H1 (cell line): ENCODE results near the gene CHST11. TPM values are rescaled to one million over a fixed set of nuclear protein-coding genes. Genes with fewer than 3 reads are reported as not detected.

ENCODE experiments used
- CTCF ChIA-PET: fragments of 300-600 bp; sonication (Branson Sonifier 250); formaldehyde crosslinking; loops from one replicate; lab custom pipeline; 2021; ENCODE audit not compliant: partially characterized antibody; lab: Charles Lee
- POLR2A ChIA-PET: fragments of 300-600 bp; sonication (Branson Sonifier 250); formaldehyde crosslinking; loops from one replicate; lab custom pipeline; 2021; ENCODE audit warnings: inconsistent platforms; ENCODE audit not compliant: partially characterized antibody; lab: Charles Lee
- DNase-seq, 2 experiments: peaks; one replicate each; pipeline versions ENCODE4 v3.0.0 to v3.0.0-alpha.2; 2010 to 2022; ENCODE audit warnings: low spot score in 2 of 2, low read depth in 1 of 2, mixed read lengths in 1 of 2
- FAIRE-seq: peaks from 2 replicates; lab custom pipeline; 2011; peaks lifted over from hg19 to GRCh38; lab: Jason Lieb, UNC
- H2AFZ ChIP-seq: 2 replicates; pipeline ENCODE4 v1.8.1; 2012; ENCODE audit warnings: low read length, inconsistent platforms
- H2AK5ac ChIP-seq: 2 replicates; pipeline ENCODE4 v1.6.1; 2013; ENCODE audit warnings: low read depth, low read length
- H2BK120ac ChIP-seq: replicated peaks from 2 replicates; pipeline ENCODE3; 2013; ENCODE audit warnings: low read depth, low read length, inconsistent platforms
- H2BK12ac ChIP-seq: 2 replicates; pipeline ENCODE4 v1.6.1; 2013; ENCODE audit warnings: low read depth, low read length
- H2BK15ac ChIP-seq: 2 replicates; pipeline ENCODE4 v1.6.1; 2013; ENCODE audit warnings: low read length
- H2BK20ac ChIP-seq: 2 replicates; pipeline ENCODE4 v1.6.1; 2013; ENCODE audit warnings: low read length
- H2BK5ac ChIP-seq: 2 replicates; pipeline ENCODE4 v1.6.1; 2013; ENCODE audit warnings: low read depth, low read length
- H3K14ac ChIP-seq: 2 replicates; pipeline ENCODE4 v1.6.1; 2013; ENCODE audit warnings: inconsistent platforms; ENCODE audit not compliant: insufficient read length
- H3K18ac ChIP-seq: 2 replicates; pipeline ENCODE4 v1.6.1; 2013; ENCODE audit warnings: low read length; ENCODE audit errors: extremely low read depth
- H3K23ac ChIP-seq: 2 replicates; pipeline ENCODE4 v1.6.1; 2013; ENCODE audit warnings: inconsistent platforms; ENCODE audit not compliant: insufficient read length
- H3K23me2 ChIP-seq: 2 replicates; pipeline ENCODE4 v1.6.1; 2013; ENCODE audit warnings: low read depth, low read length
- H3K27ac ChIP-seq: 2 replicates; pipeline ENCODE4 v1.6.1; 2011; ENCODE audit warnings: low read depth, low read length, inconsistent platforms
- H3K27me3 ChIP-seq, 4 experiments: replicated peaks in 1 of 4; 1 replicate in 1 of 4; 2 replicates in 3 of 4; pipeline versions ENCODE4 v1.6.1 to v1.8.1; 2011 to 2013; ENCODE audit warnings: low read length in 3 of 4, mild to moderate bottlenecking in 3 of 4, inconsistent platforms in 2 of 4, mixed read lengths in 2 of 4, moderate library complexity in 1 of 4; ENCODE audit not compliant: control insufficient read depth in 3 of 4, insufficient read depth in 3 of 4; ENCODE audit errors: extremely low read depth in 1 of 4
- H3K36me3 ChIP-seq, 4 experiments: 2 replicates each; pipeline versions ENCODE4 v1.6.1 to v1.8.1; 2011 to 2013; ENCODE audit warnings: mild to moderate bottlenecking in 4 of 4, low read length in 3 of 4, moderate library complexity in 2 of 4, control low read depth in 1 of 4, inconsistent platforms in 1 of 4; ENCODE audit not compliant: insufficient read depth in 4 of 4, control insufficient read depth in 2 of 4
- H3K4ac ChIP-seq: replicated peaks from 2 replicates; pipeline ENCODE3; 2013; ENCODE audit warnings: low read length, low read depth, mixed read lengths, inconsistent platforms; ENCODE audit not compliant: insufficient read length
- H3K4me1 ChIP-seq, 4 experiments: replicated peaks in 1 of 4; 1 replicate in 1 of 4; 2 replicates in 3 of 4; pipeline versions ENCODE4 v1.6.1 to v1.8.1; 2011 to 2013; ENCODE audit warnings: low read length in 3 of 4, inconsistent platforms in 2 of 4, mixed read lengths in 1 of 4; ENCODE audit not compliant: insufficient read depth in 4 of 4, control insufficient read depth in 3 of 4
- H3K4me2 ChIP-seq, 2 experiments: 2 replicates each; pipeline versions ENCODE4 v1.6.1 to v1.8.1; 2011 to 2013; ENCODE audit warnings: low read depth in 2 of 2, low read length in 2 of 2, control low read depth in 1 of 2, inconsistent platforms in 1 of 2, mild to moderate bottlenecking in 1 of 2; ENCODE audit not compliant: insufficient read depth in 1 of 2
- H3K4me3 ChIP-seq, 4 experiments: fragments of 200-600, 300-600 bp in 1 of 4; sonication (generic), shearing (Covaris generic), sonication (Bioruptor Twin) in 1 of 4; 2 replicates each; pipeline versions ENCODE4 v1.5.1 to v1.8.1; 2011 to 2016; ENCODE audit warnings: low read length in 4 of 4, low read depth in 3 of 4, control low read depth in 2 of 4, inconsistent platforms in 2 of 4, mild to moderate bottlenecking in 2 of 4, mixed read lengths in 1 of 4, moderate library complexity in 1 of 4; ENCODE audit not compliant: insufficient read depth in 2 of 4; ENCODE audit errors: extremely low read depth in 1 of 4
- H3K56ac ChIP-seq: replicated peaks from 2 replicates; pipeline ENCODE3; 2013; ENCODE audit warnings: low read depth, mild to moderate bottlenecking, mixed read lengths, low read length, inconsistent platforms; ENCODE audit not compliant: insufficient read length
- H3K79me1 ChIP-seq: 2 replicates; pipeline ENCODE4 v1.6.1; 2013; ENCODE audit warnings: low read depth, low read length, control low read depth
- H3K79me2 ChIP-seq, 2 experiments: 2 replicates each; pipeline versions ENCODE4 v1.6.1 to v1.8.1; 2012 to 2013; ENCODE audit warnings: low read length in 2 of 2, mild to moderate bottlenecking in 2 of 2, inconsistent platforms in 1 of 2; ENCODE audit not compliant: insufficient read depth in 2 of 2, control insufficient read depth in 1 of 2
- H3K9ac ChIP-seq, 4 experiments: replicated peaks in 1 of 4; 1 replicate in 1 of 4; 2 replicates in 3 of 4; pipeline versions ENCODE4 v1.6.1 to v1.8.1; 2011 to 2013; ENCODE audit warnings: low read depth in 3 of 4, low read length in 3 of 4, control low read depth in 2 of 4, mild to moderate bottlenecking in 2 of 4, moderate library complexity in 2 of 4, inconsistent platforms in 1 of 4; ENCODE audit errors: extremely low read depth in 1 of 4
- H3K9me3 ChIP-seq, 2 experiments: 2 replicates each; pipeline versions ENCODE4 v1.6.1 to v1.8.1; 2012 to 2013; ENCODE audit warnings: mild to moderate bottlenecking in 2 of 2, moderate library complexity in 2 of 2, control low read depth in 1 of 2, inconsistent platforms in 1 of 2, low read depth in 1 of 2, low read length in 1 of 2, mixed read lengths in 1 of 2; ENCODE audit not compliant: insufficient read depth in 2 of 2
- H4K20me1 ChIP-seq, 2 experiments: replicated peaks in 1 of 2; 2 replicates each; pipeline versions ENCODE3 to v1.8.1; 2011 to 2013; ENCODE audit warnings: inconsistent platforms in 2 of 2, low read length in 2 of 2, mild to moderate bottlenecking in 1 of 2; ENCODE audit not compliant: insufficient read depth in 2 of 2, control insufficient read depth in 1 of 2
- H4K5ac ChIP-seq: 2 replicates; pipeline ENCODE4 v1.6.1; 2013; ENCODE audit warnings: low read length, low read depth, mixed read lengths, inconsistent platforms; ENCODE audit not compliant: insufficient read length
- H4K8ac ChIP-seq: 2 replicates; pipeline ENCODE4 v1.8.0; 2013; ENCODE audit warnings: mild to moderate bottlenecking, moderate library complexity, low read length, inconsistent platforms; ENCODE audit not compliant: insufficient read depth; ENCODE audit errors: extremely low read depth
- H4K91ac ChIP-seq: replicated peaks from 2 replicates; pipeline ENCODE3; 2013; ENCODE audit warnings: low read length, mixed read lengths, inconsistent platforms; ENCODE audit not compliant: insufficient read length
- CBX5 ChIP-seq: fragments of 300-800, 300-1000 bp; sonication (generic); IDR thresholded peaks from 2 replicates; pipeline ENCODE4 v1.7.1; 2016; ENCODE audit warnings: antibody characterized with exemption, low read length, low read depth
- KDM1A ChIP-seq: fragments of 200-600, 300-600 bp; sonication (generic); IDR thresholded peaks from 2 replicates; pipeline ENCODE4 v1.7.1; 2016; ENCODE audit warnings: mild to moderate bottlenecking, low read length, borderline replicate concordance
- SIRT6 ChIP-seq: IDR thresholded peaks from one replicate; pipeline ENCODE4 v1.7.1; 2012; ENCODE audit warnings: low read length, inconsistent platforms
- WGBS, 2 experiments: shearing (Covaris generic) in 1 of 2; methylation state at CpG; one replicate each; pipeline versions ENCODE4 v1.1.6 to v1.1.7; 2013 to 2015; ENCODE audit warnings: low lambda C conversion rate in 2 of 2, mixed read lengths in 2 of 2, inconsistent platforms in 1 of 2, low coverage in 1 of 2, missing lambda C conversion rate in 1 of 2; ENCODE audit not compliant: insufficient replicate concordance in 2 of 2, insufficient coverage in 1 of 2, insufficient read length in 1 of 2; ENCODE audit errors: extremely low coverage in 1 of 2, missing lambda C conversion rate in 1 of 2; 5-methylcytosine and 5-hydroxymethylcytosine counted together
- polyA plus RNA-seq, 7 experiments: library from polyadenylated mRNA; depleted of rRNA in 3 of 7; stranded (reverse) in 5 of 7; unstranded in 2 of 7; fragments of >200 nt in 5 of 7; fragments of 200-250 nt in 2 of 7; gene quantifications; 1 replicate in 5 of 7; 2 replicates in 1 of 7; 4 replicates in 1 of 7; pipeline versions ENCODE4 v1.2.1 to v1.2.3, GENCODE V29; 2011 to 2013; ENCODE audit warnings: missing spikeins in 2 of 7, mixed read lengths in 2 of 7
- total RNA-seq: library from RNA; stranded (reverse); fragmentation: NEBNext Ultra II Directional; extraction: Animal tissue kit (Norgen Biotek cat#: 25700); gene quantifications from 2 replicates; pipeline ENCODE4 v1.2.1, GENCODE V29; 2021

CHST11 gene
- total and polyA plus RNA-seq, 2 of the 8 experiments (the other 6 are each of a cell fraction or from before 2014, with no cell fraction given): 14.4 to 20.8 TPM

DNA sequence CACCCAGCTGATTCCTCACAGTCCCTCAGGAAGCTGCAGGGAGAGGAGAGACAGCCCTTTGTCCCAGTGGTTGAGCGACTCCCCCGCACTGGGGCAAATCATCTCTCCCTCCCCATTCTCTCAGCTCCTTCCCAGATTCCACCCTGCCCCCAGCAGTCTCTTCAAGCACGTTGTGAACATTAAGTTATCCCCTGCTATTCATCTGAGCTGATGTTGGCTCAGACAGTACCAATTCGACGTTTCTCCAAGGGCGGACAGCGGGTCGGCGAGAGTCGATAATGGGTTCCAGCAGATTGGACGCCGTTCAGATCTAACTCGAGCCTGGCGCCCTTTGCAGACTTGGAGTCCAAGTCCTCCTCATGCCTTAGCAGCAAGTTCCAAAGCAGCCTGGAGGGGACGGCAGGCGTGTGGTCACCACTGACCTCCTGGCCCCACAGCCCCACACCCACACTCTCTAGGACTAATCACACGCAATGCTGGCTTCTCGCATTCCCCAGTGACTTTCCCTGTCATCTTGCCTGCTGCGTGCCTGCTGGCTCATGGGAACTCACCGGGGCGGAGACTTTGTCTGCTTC lies 245.9 kb downstream of the CHST11 start:
- Histone ChIP-seq H3K4me3 (no peak overlapping the region), H3K27me3 (no peaks in the 10 kb centered on the region), H2BK5ac (no peak overlapping the region), H2BK12ac (0 out of 2 replicates have a peak overlapping the region, but pooled peaks have one; percentile 39), H4K8ac (no peak overlapping the region), H3K4me2 (no peak overlapping the region), H3K14ac (no peak overlapping the region), H2BK15ac (no peak overlapping the region)
- CTCF ChIA-PET: interaction anchor here (0.9 to 1.5 kb wide), 4 partner anchors 39 to 125 kb away, joined by 3 to 5 read pairs (median 3); no protein-coding TSS in a partner anchor
- TF ChIP-seq KDM1A (no peak), CBX5 (no peak), SIRT6 (no peak)
- TF ChIP-seq, all 59 proteins: peak for 0
- Histone ChIP-seq H3K23ac (no peak overlapping the region), H3K9me3 (no peaks in the 10 kb centered on the region), H3K56ac (no peak overlapping the region), H2BK120ac (no peak overlapping the region), H3K79me2 (peaks cover 0 to under 1% of the 10 kb centered on the region in 2 experiments; a peak in 1 of 4 replicates), H3K27ac (no peak overlapping the region), H3K36me3 (no peaks in the 10 kb centered on the region; a peak in 1 of 8 replicates), H2BK20ac (no peak overlapping the region), H4K91ac (no peak overlapping the region), H3K4me1 (peaks cover under 1 to 13% (median 7%) of the 10 kb centered on the region in 4 experiments), H3K9ac (no peak overlapping the region), H4K20me1 (peaks cover 0 to 1% of the 10 kb centered on the region in 2 experiments), H3K18ac (no peak overlapping the region; the same call in 1 of the 2 replicates), H4K5ac (no peak overlapping the region), H3K4ac (no peak overlapping the region), H2AFZ (no peak overlapping the region), H3K79me1 (no peaks in the 10 kb centered on the region), H2AK5ac (no peak overlapping the region), H3K23me2 (no peaks in the 10 kb centered on the region)
- WGBS, 2 experiments: 90% methylated on average over 21 of the region's 21 CpGs; no CpG with 5 or more reads in 1 of the 2 experiments
- POLR2A ChIA-PET: interaction anchor here (1.0 kb wide), 1 partner anchor 18 kb away, joined by 5 read pairs; no protein-coding TSS in a partner anchor
- DNase-seq (no peak), FAIRE-seq (no peak)
